Measurements from ENCODE around the gene TAF13. TPM values are rescaled to one million over a fixed set of nuclear protein-coding genes. Genes with fewer than 3 reads are reported as not detected.

TAF13 gene
- total and polyA plus RNA-seq, 8 donors: 27.9 to 66.7 (median 36.3) TPM

DNA sequence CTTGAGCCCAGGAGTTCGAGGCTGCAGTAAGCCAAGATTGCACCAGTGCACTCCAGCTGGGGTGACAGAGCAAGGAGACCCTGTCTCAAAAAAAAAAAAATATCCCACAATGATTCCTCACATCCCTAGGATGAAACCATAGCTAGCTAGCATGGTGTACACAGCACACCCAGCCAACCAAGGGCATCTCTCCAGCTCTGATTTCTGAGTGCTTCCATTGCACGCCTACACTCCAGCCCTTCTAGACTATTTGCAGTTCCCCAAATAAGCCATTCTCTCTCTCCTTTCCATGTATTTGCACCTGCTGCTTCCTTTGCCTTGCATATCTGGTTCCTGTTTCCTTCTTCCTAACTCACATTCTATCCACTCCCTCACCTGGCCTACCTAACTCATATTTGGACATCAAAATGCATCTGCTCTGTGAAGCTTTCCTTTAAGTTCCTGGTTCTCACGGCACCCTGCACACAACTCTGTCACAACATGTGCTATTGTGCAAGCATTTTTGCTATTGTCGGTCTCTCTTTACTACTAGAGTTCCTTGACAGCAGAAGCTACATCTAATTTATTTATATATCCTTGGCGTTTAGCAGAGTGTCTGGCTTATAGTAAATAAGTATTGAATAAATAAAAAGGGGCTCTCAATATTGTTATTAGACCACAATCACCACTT lies 35.7 kb upstream of the TAF13 start:
- intact Hi-C loops (cut with DNase I): no loop called here
- ATAC-seq: no peak

GRCh38 chr1:109109906-109110305 lies 34.1 kb upstream of the TAF13 start:
- H3K4me1 ChIP-seq: peaks cover 10 to 31% of the 10 kb centered on the region in 2 donors
- DNase-seq (no peak), ATAC-seq (no peak)
- TF ChIP-seq CTCF (IDR thresholded peaks at IDR 0.05): no peak
- no peak overlapping the region for H3K27ac ChIP-seq
- peaks cover 11 to 21% of the 10 kb centered on the region in 2 donors for H3K27me3 ChIP-seq
- intact Hi-C loops (cut with DNase I): no loop called here
- H3K36me3 ChIP-seq: no peaks in the 10 kb centered on the region
- no peak overlapping the region for H3K4me3 ChIP-seq
- no peaks in the 10 kb centered on the region for H3K9me3 ChIP-seq

More for the DNA sequence above, 35.7 kb upstream of the TAF13 start:
- H3K27me3 ChIP-seq: peaks cover 11 to 38% of the 10 kb centered on the region in 2 donors
- no peak for TF ChIP-seq CTCF (IDR thresholded peaks at IDR 0.05)
- H3K9me3 ChIP-seq: no peaks in the 10 kb centered on the region
- no peak overlapping the region for H3K27ac ChIP-seq
- peaks cover 10 to 31% of the 10 kb centered on the region in 2 donors for H3K4me1 ChIP-seq
- no peak for DNase-seq
- no peaks in the 10 kb centered on the region for H3K36me3 ChIP-seq
- no peak overlapping the region for H3K4me3 ChIP-seq

DNA sequence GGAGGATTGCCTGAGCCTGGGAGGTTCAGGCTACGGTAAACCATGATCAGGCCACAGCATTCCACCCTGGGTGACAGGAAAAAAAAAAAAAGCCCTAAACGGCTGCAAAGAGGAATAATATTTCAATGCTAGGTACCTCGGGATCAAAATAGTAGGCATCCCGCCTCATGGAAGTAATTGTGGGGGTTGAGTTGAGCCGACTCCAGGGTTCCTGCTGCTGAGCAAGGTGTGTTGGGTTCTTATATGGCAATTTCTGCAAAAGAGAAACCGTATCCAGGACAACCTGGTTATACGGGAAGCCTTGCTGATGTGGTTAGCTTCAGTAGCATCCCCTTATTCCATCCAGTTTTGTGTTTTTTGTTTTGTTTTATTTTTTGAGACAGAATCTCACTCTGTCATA lies 32.0 kb upstream of the TAF13 start:
- DNase-seq: no peak
- no peak for TF ChIP-seq CTCF (IDR thresholded peaks at IDR 0.05)
- intact Hi-C loops (cut with DNase I): no loop called here

GRCh38 chr1:109105881-109106280 lies 30.1 kb upstream of the TAF13 start:
- Histone ChIP-seq H3K4me3 (no peak overlapping the region), H3K9me3 (no peaks in the 10 kb centered on the region), H3K27ac (no peak overlapping the region), H3K36me3 (no peaks in the 10 kb centered on the region), H3K4me1 (peaks cover 0 to 10% of the 10 kb centered on the region in 2 donors), H3K27me3 (no peaks in the 10 kb centered on the region)
- DNase-seq: no peak
- no peak for TF ChIP-seq CTCF (IDR thresholded peaks at IDR 0.05)
- ATAC-seq: no peak
- intact Hi-C loops (cut with DNase I): no loop called here

More for the DNA sequence above, 32.0 kb upstream of the TAF13 start:
- no peaks in the 10 kb centered on the region for H3K9me3 ChIP-seq
- peaks cover 7 to 16% of the 10 kb centered on the region in 2 donors for H3K4me1 ChIP-seq
- H3K27me3 ChIP-seq: peaks cover 0 to under 1% of the 10 kb centered on the region in 2 donors
- H3K27ac ChIP-seq: no peak overlapping the region
- ATAC-seq: no peak
- no peaks in the 10 kb centered on the region for H3K36me3 ChIP-seq
- H3K4me3 ChIP-seq: no peak overlapping the region

DNA sequence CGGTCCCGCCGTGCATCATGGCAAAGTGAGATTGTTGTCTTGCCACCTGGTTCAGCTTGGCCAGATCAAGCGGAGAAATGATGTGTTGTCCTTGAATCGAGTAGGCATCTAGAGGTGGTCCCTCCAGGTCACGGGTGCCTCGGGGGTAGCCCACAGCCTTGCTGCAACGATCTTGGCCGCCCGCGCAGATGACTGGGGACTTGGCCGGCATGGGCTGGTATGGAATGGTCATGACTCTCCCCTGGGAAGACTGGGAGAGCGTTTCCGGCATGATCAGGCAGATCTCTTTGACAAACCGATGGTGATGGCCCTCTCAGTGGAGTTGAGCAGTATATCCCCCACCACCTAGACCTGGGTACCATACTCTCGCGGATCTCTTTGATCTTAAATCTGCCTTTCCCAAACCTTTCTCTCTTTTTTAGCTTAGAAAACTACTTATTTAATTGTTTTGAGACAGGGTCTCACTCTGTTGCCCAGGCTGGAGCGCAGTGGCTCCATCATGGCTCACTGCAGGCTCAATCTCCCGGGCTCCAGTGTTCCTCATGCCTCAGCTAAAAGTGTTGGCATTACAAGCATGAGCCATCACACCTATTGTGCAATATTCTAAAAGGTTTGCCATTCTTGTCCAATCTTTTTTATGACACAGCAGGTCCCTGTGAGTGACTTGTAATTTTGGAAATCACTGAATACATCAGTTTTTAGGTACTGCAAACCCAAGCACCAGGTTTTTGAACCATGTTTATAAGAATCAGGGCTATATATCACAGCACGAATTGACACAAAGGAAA lies 28.8 kb upstream of the TAF13 start:
- ATAC-seq: no peak
- Histone ChIP-seq H3K9me3 (no peaks in the 10 kb centered on the region), H3K4me1 (peaks cover 2 to 15% of the 10 kb centered on the region in 2 donors), H3K27me3 (no peaks in the 10 kb centered on the region), H3K4me3 (no peak overlapping the region), H3K27ac (no peak overlapping the region), H3K36me3 (no peaks in the 10 kb centered on the region)
- intact Hi-C loops (cut with DNase I): no loop called here
- DNase-seq: no peak
- no peak for TF ChIP-seq CTCF (IDR thresholded peaks at IDR 0.05)

Measured in left lung (tissue), 10 donors.